HepG2 (cell line): Measurements from ENCODE around the gene PCDHB9. TPM values are rescaled to one million over a fixed set of nuclear protein-coding genes. Genes with fewer than 3 reads are reported as not detected.
A peak's percentile ranks its signal among the peaks of the same experiment; 100 is the strongest.
"Not testable (repeated sequence)": the region's sequence is repeated elsewhere in the genome, so short reads cannot be mapped to it uniquely, and the experiment has no call there.

Experiments used
- ATAC-seq: fragments of 200-7000 bp; cut with Tn5 transposase; 3 replicates; pipeline ENCODE4 v1.9.1; 2020; ENCODE audit warnings: mild to moderate bottlenecking, moderate library complexity
- BruUV-seq: library from RNA; stranded (reverse); fragments of 400-500 nt; replicated peaks from 2 replicates; lab custom pipeline; 2021; lab: Mats Ljungman, UMichigan
- CTCF ChIA-PET: fragments of 300-600 bp; formaldehyde crosslinking; extraction: SDS; loops from one replicate; lab custom pipeline; 2021; ENCODE audit warnings: low total read pairs, inconsistent platforms, low intra/inter-chr PET ratio; lab: Yijun Ruan, JAX
- POLR2A ChIA-PET: fragments of 350-600 bp; sonication (Branson Sonifier 250); formaldehyde crosslinking; loops from one replicate; lab custom pipeline; 2020; ENCODE audit warnings: antibody characterized with exemption, inconsistent platforms; lab: Yijun Ruan, JAX
- DNase-seq: peaks from one replicate; pipeline ENCODE4 v3.0.0-alpha.2; 2015; ENCODE audit warnings: low spot score
- FAIRE-seq: peaks from 3 replicates; lab custom pipeline; 2011; peaks lifted over from hg19 to GRCh38; lab: Jason Lieb, UNC
- H2AFZ ChIP-seq: one replicate; pipeline ENCODE4 v1.6.1; 2011; ENCODE audit warnings: low read length, inconsistent platforms
- H3K27ac ChIP-seq: fragments of 300-600 bp; 3 replicates; pipeline ENCODE4 v1.8.0; 2011; ENCODE audit warnings: mixed run types, mild to moderate bottlenecking, mixed read lengths, low read length, inconsistent platforms; ENCODE audit not compliant: insufficient read depth; ENCODE audit errors: extremely low read length
- H3K27me3 ChIP-seq, 2 experiments: fragments of 200-600 bp in 1 of 2; 2 replicates in 1 of 2; 3 replicates in 1 of 2; pipeline versions ENCODE4 v1.6.0 to v1.8.0; 2011; ENCODE audit warnings: low read length in 2 of 2, mild to moderate bottlenecking in 2 of 2, moderate library complexity in 2 of 2, inconsistent platforms in 1 of 2; ENCODE audit not compliant: insufficient read depth in 2 of 2, control insufficient read depth in 1 of 2
- H3K36me3 ChIP-seq, 2 experiments: fragments of 200-600 bp in 1 of 2; replicated peaks in 1 of 2; 2 replicates in 1 of 2; 3 replicates in 1 of 2; pipeline versions ENCODE4 v1.5.1 to v1.8.0; 2011; ENCODE audit warnings: low read length in 2 of 2, inconsistent platforms in 1 of 2; ENCODE audit not compliant: insufficient read depth in 2 of 2, control insufficient read depth in 1 of 2
- H3K4me1 ChIP-seq: 2 replicates; pipeline ENCODE4 v1.5.1; 2012; ENCODE audit warnings: low read length, inconsistent platforms; ENCODE audit not compliant: insufficient read depth
- H3K4me2 ChIP-seq: 2 replicates; pipeline ENCODE4 v1.6.0; 2011; ENCODE audit warnings: low read depth, low read length, inconsistent platforms
- H3K4me3 ChIP-seq, 3 experiments: fragments of 200-600 bp in 1 of 3; sonication (generic), shearing (Covaris generic) in 1 of 3; replicated peaks in 1 of 3; 2 replicates each; pipeline ENCODE4 v1.5.1; 2011 to 2016; ENCODE audit warnings: low read length in 3 of 3, inconsistent platforms in 2 of 3, low read depth in 2 of 3, mild to moderate bottlenecking in 2 of 3, control low read depth in 1 of 3, mixed read lengths in 1 of 3; ENCODE audit not compliant: insufficient read depth in 1 of 3
- H3K79me2 ChIP-seq: one replicate; pipeline ENCODE4 v1.6.1; 2011; ENCODE audit warnings: low read length, inconsistent platforms; ENCODE audit not compliant: insufficient read depth
- H3K9ac ChIP-seq: 2 replicates; pipeline ENCODE4 v1.6.0; 2011; ENCODE audit warnings: mild to moderate bottlenecking, low read depth, low read length, inconsistent platforms; ENCODE audit not compliant: insufficient read depth
- H3K9me3 ChIP-seq: 2 replicates; pipeline ENCODE4 v1.5.1; 2012; ENCODE audit warnings: mild to moderate bottlenecking, low read length
- H4K20me1 ChIP-seq: 2 replicates; pipeline ENCODE4 v1.6.0; 2011; ENCODE audit warnings: inconsistent platforms, mild to moderate bottlenecking, low read length, moderate library complexity; ENCODE audit not compliant: insufficient read depth
- SMC3 ChIP-seq: IDR thresholded peaks from 2 replicates; pipeline ENCODE4 v1.6.1; 2011; ENCODE audit warnings: low read length, improper control_type of control experiment
- STAG1 ChIP-seq: sonication (generic); formaldehyde crosslinking; IDR thresholded peaks from 2 replicates; pipeline ENCODE4 v1.4.0; 2020; ENCODE audit warnings: missing genetic modification reagents
- ZNF263 ChIP-seq: sonication (generic); formaldehyde crosslinking; IDR thresholded peaks from 2 replicates; pipeline ENCODE4 v1.4.0; 2020; ENCODE audit warnings: missing genetic modification reagents
- WGBS: methylation state at CpG from one replicate; pipeline ENCODE4 v1.1.6; 2017; ENCODE audit warnings: low lambda C conversion rate; 5-methylcytosine and 5-hydroxymethylcytosine counted together
- in situ Hi-C: cut with HindIII; loops from 2 replicates; pipeline ENCODE4 v1.10.0; 2017; ENCODE audit warnings: low pct_unique_long_range_greater_than_20kb; ENCODE audit not compliant: extremely low pct_ligation_motif_present
- intact Hi-C: fragments of 100-400 bp; cut with micrococcal nuclease; formaldehyde crosslinking; loops from one replicate; pipeline ENCODE4 v1.10.0; 2022; ENCODE audit not compliant: unreplicated experiment
- polyA plus RNA-seq, 8 experiments: library from polyadenylated mRNA; depleted of rRNA in 3 of 8; stranded (reverse) in 7 of 8; unstranded in 1 of 8; fragments of >200 nt; fragmentation: Illumina TruSeq in 4 of 8; extraction: Trizol in 4 of 8; gene quantifications; 2 replicates each; pipeline versions ENCODE4 v1.2.1 to v1.2.3, GENCODE V29; 2011 to 2016; ENCODE audit warnings: low read depth in 4 of 8, missing spikeins in 1 of 8, mixed read lengths in 1 of 8; ENCODE audit not compliant: insufficient read depth in 1 of 8
- total RNA-seq, 5 experiments: library from RNA; depleted of rRNA; stranded (reverse); fragments of >200 nt; fragmentation: Illumina TruSeq; extraction: Trizol; gene quantifications; 2 replicates each; pipeline ENCODE4 v1.2.3, GENCODE V29; 2016; ENCODE audit warnings: low read depth in 1 of 5
- TF ChIP-seq, protein P1 (sequence below): sonication (generic); formaldehyde crosslinking; IDR thresholded peaks from 2 replicates; pipeline ENCODE4 v1.4.0; 2020; ENCODE audit warnings: missing genetic modification reagents
- TF ChIP-seq, protein P2 (sequence below), 2 experiments: sonication (generic) in 1 of 2; formaldehyde crosslinking in 1 of 2; IDR thresholded peaks; 2 replicates each; pipeline versions ENCODE4 v1.4.0 to v1.6.1; 2018 to 2020; ENCODE audit warnings: missing genetic modification reagents in 2 of 2, borderline replicate concordance in 1 of 2, low read depth in 1 of 2, mild to moderate bottlenecking in 1 of 2, missing biosample characterization in 1 of 2

PCDHB9 gene
- total and polyA plus RNA-seq, 2 of the 13 experiments (the other 11 are each of a cell fraction or from before 2014, with no cell fraction given) = 0.17 to 0.18 TPM

DNA sequence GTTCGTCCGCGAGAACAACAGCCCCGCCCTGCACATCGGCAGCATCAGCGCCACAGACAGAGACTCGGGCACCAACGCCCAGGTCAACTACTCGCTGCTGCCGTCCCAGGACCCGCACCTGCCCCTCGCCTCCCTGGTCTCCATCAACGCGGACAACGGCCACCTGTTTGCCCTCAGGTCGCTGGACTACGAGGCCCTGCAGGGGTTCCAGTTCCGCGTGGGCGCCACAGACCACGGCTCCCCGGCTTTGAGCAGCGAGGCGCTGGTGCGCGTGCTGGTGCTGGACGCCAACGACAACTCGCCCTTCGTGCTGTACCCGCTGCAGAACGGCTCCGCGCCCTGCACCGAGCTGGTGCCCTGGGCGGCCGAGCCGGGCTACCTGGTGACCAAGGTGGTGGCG lies 23.3 kb downstream of the PCDHB9 start:
- H3K4me1 ChIP-seq, ATAC-seq, POLR2A ChIA-PET, H3K4me2 ChIP-seq, FAIRE-seq, H3K9ac ChIP-seq, H3K36me3 ChIP-seq, BruUV-seq, H3K79me2 ChIP-seq, H4K20me1 ChIP-seq, H3K4me3 ChIP-seq, H3K9me3 ChIP-seq, CTCF ChIA-PET, intact Hi-C loops, H2AFZ ChIP-seq, DNase-seq, H3K27ac ChIP-seq, in situ Hi-C loops, H3K27me3 ChIP-seq: not testable (repeated sequence)
- WGBS = 80% methylated on average over 26 of the region's 39 CpGs

DNA sequence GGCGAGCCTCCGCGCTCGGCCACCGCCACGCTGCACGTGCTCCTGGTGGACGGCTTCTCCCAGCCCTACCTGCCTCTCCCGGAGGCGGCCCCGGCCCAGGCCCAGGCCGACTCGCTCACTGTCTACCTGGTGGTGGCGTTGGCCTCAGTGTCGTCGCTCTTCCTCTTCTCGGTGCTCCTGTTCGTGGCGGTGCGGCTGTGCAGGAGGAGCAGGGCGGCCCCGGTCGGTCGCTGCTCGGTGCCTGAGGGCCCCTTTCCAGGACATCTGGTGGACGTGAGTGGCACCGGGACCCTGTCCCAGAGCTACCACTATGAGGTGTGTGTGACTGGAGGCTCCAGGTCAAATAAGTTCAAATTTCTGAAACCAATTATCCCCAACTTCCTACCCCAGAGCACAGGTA lies 23.9 kb downstream of the PCDHB9 start:
- POLR2A ChIA-PET, H3K4me3 ChIP-seq, H3K4me1 ChIP-seq, ATAC-seq, H3K79me2 ChIP-seq, H3K27me3 ChIP-seq, H4K20me1 ChIP-seq, intact Hi-C loops, DNase-seq, H3K9me3 ChIP-seq, H3K36me3 ChIP-seq, CTCF ChIA-PET, BruUV-seq, H3K9ac ChIP-seq, H3K4me2 ChIP-seq, in situ Hi-C loops, H2AFZ ChIP-seq, FAIRE-seq, H3K27ac ChIP-seq: not testable (repeated sequence)
- WGBS = 55% methylated on average over 22 of the region's 27 CpGs

DNA sequence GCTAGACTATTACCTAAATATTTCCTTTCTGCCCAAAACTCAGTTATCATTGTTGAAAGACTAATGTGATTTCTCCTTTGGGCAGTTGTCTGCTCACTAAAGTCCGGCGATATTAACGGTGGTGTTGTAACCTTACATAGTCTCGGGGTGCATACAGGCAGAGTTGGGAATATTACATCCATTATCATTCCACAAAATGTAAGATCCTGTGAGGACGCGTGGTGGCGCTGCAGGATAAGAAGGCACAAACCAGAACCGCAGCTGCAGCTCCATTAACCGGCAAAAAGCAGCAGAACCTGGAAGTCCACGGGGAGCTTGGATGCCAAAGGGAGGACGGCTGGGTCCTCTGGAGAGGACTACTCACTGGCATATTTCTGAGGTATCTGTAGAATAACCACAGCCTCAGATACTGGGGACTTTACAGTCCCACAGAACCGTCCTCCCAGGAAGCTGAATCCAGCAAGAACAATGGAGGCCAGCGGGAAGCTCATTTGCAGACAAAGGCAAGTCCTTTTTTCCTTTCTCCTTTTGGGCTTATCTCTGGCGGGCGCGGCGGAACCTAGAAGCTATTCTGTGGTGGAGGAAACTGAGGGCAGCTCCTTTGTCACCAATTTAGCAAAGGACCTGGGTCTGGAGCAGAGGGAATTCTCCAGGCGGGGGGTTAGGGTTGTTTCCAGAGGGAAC lies 26.8 kb downstream of the PCDHB9 start, which contains the start of gene PCDHB13:
PCDHB13 (plus strand) TSS at position 264 of the 684 bp plus-strand sequence; CDS start at position 469, 205 bp downstream.
- H3K27ac ChIP-seq, H3K36me3 ChIP-seq, H3K4me3 ChIP-seq, H3K9me3 ChIP-seq, H2AFZ ChIP-seq, H4K20me1 ChIP-seq, POLR2A ChIA-PET, H3K79me2 ChIP-seq, CTCF ChIA-PET, in situ Hi-C loops, intact Hi-C loops, H3K4me1 ChIP-seq, H3K27me3 ChIP-seq, H3K9ac ChIP-seq: not testable (repeated sequence)
- TSS peak; percentile 59 for BruUV-seq
- DNase-seq = peak; percentile 68
- peak; percentile 76 for FAIRE-seq
- 0 out of 2 replicates have a peak within 1 kb of the TSS, but pooled peaks have one; percentile 23 for H3K4me2 ChIP-seq
- 0% methylated on average over 12 of the region's 18 CpGs for WGBS
- ATAC-seq = peak; percentile 96
- TF ChIP-seq, protein P1, sequence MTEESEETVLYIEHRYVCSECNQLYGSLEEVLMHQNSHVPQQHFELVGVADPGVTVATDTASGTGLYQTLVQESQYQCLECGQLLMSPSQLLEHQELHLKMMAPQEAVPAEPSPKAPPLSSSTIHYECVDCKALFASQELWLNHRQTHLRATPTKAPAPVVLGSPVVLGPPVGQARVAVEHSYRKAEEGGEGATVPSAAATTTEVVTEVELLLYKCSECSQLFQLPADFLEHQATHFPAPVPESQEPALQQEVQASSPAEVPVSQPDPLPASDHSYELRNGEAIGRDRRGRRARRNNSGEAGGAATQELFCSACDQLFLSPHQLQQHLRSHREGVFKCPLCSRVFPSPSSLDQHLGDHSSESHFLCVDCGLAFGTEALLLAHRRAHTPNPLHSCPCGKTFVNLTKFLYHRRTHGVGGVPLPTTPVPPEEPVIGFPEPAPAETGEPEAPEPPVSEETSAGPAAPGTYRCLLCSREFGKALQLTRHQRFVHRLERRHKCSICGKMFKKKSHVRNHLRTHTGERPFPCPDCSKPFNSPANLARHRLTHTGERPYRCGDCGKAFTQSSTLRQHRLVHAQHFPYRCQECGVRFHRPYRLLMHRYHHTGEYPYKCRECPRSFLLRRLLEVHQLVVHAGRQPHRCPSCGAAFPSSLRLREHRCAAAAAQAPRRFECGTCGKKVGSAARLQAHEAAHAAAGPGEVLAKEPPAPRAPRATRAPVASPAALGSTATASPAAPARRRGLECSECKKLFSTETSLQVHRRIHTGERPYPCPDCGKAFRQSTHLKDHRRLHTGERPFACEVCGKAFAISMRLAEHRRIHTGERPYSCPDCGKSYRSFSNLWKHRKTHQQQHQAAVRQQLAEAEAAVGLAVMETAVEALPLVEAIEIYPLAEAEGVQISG (CRISPR knock-in tag) = peak; percentile 51
- TF ChIP-seq STAG1 (CRISPR knock-in tag) (peak; percentile 70), SMC3 (peak; percentile 52), ZNF263 (CRISPR knock-in tag) (peak; percentile 69)
- TF ChIP-seq, protein P2, sequence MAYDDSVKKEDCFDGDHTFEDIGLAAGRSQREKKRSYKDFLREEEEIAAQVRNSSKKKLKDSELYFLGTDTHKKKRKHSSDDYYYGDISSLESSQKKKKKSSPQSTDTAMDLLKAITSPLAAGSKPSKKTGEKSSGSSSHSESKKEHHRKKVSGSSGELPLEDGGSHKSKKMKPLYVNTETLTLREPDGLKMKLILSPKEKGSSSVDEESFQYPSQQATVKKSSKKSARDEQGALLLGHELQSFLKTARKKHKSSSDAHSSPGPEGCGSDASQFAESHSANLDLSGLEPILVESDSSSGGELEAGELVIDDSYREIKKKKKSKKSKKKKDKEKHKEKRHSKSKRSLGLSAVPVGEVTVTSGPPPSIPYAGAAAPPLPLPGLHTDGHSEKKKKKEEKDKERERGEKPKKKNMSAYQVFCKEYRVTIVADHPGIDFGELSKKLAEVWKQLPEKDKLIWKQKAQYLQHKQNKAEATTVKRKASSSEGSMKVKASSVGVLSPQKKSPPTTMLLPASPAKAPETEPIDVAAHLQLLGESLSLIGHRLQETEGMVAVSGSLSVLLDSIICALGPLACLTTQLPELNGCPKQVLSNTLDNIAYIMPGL (CRISPR knock-in tag; IDR thresholded peaks at IDR 0.05; ENCODE audit: borderline replicate concordance in 1 of 2, low read depth in 1 of 2) = peak; percentile 28 to 67; a peak in 1 of 4 replicates
